ENCODE results near the gene ZIC4. TPM values are rescaled to one million over a fixed set of nuclear protein-coding genes. Genes with fewer than 3 reads are reported as not detected.
A peak's percentile ranks its signal among the peaks of the same experiment; 100 is the strongest.

Gene ZIC4
- total and polyA plus RNA-seq, 4 donors: 0.06 TPM; not detected in 3

GRCh38 chr3:147393261-147393942 lies 12.9 kb downstream of the ZIC4 start:
- H3K4me3 ChIP-seq (ENCODE audit: low read depth in 1 of 3, low read length in 3 of 3): peak overlapping the region; percentile 61 to 75 (median 68)
- peaks cover 13 to 42% (median 26%) of the 10 kb centered on the region in 4 donors for H3K4me1 ChIP-seq (ENCODE audit: control insufficient read depth in 4 of 4, insufficient read depth in 4 of 4, low read length in 3 of 4)
- H3K9me3 ChIP-seq (ENCODE audit: control insufficient read depth in 4 of 4, low read length in 3 of 4): peaks cover 0 to 6% (median 0%) of the 10 kb centered on the region in 4 donors
- TF ChIP-seq HNF4A (conservative IDR thresholded peaks at IDR 0.05) (peak in 1 of 2 donors; percentile 7), ZBTB33 (IDR thresholded peaks at IDR 0.05) (no peak), YY1 (IDR thresholded peaks at IDR 0.05) (peak; percentile 82)
- no peak for DNase-seq (ENCODE audit: low spot score)
- H3K9ac ChIP-seq (ENCODE audit: low read depth in 1 of 2, low read length in 2 of 2): peak overlapping the region; percentile 56 to 78
- WGBS: 8% methylated on average over 54 of the region's 54 CpGs
- peak overlapping the region; percentile 39 to 60 for H3K27ac ChIP-seq (ENCODE audit: low read depth in 1 of 2, low read length in 2 of 2)
- peaks cover 8 to 26% (median 14%) of the 10 kb centered on the region in 4 donors for H3K27me3 ChIP-seq (ENCODE audit: control insufficient read depth in 4 of 4, insufficient read depth in 4 of 4, low read length in 3 of 4)
- peaks cover 0 to 4% (median 0%) of the 10 kb centered on the region in 4 donors for H3K36me3 ChIP-seq (ENCODE audit: control insufficient read depth in 4 of 4, insufficient read depth in 3 of 4, low read depth in 1 of 4, low read length in 3 of 4)

GRCh38 chr3:147392625-147392946 lies 13.8 kb downstream of the ZIC4 start:
- 6% methylated on average over 15 of the region's 15 CpGs for WGBS
- peak overlapping the region in 2 of 3 donors; percentile 61 to 75 for H3K4me3 ChIP-seq (ENCODE audit: low read depth in 1 of 3, low read length in 3 of 3)

More at GRCh38 chr3:147392625-147392946, 13.8 kb downstream of the ZIC4 start:
- Histone ChIP-seq H3K27me3 (ENCODE audit: control insufficient read depth in 4 of 4, insufficient read depth in 4 of 4, low read length in 3 of 4) (peaks cover 8 to 30% (median 18%) of the 10 kb centered on the region in 4 donors), H3K9me3 (ENCODE audit: control insufficient read depth in 4 of 4, low read length in 3 of 4) (peaks cover 0 to 6% (median 0%) of the 10 kb centered on the region in 4 donors), H3K4me1 (ENCODE audit: control insufficient read depth in 4 of 4, insufficient read depth in 4 of 4, low read length in 3 of 4) (peaks cover 10 to 38% (median 23%) of the 10 kb centered on the region in 4 donors), H3K27ac (ENCODE audit: low read depth in 1 of 2, low read length in 2 of 2) (no peak overlapping the region), H3K9ac (ENCODE audit: low read depth in 1 of 2, low read length in 2 of 2) (peak overlapping the region in 1 of 2 donors; percentile 7), H3K36me3 (ENCODE audit: control insufficient read depth in 4 of 4, insufficient read depth in 3 of 4, low read depth in 1 of 4, low read length in 3 of 4) (peaks cover 0 to 4% (median 0%) of the 10 kb centered on the region in 4 donors)
- TF ChIP-seq ZBTB33 (IDR thresholded peaks at IDR 0.05) (no peak), JUND (IDR thresholded peaks at IDR 0.05) (no peak), YY1 (IDR thresholded peaks at IDR 0.05) (peak; percentile 18), EGR1 (IDR thresholded peaks at IDR 0.05; ENCODE audit: low read depth in 2 of 2) (no peak), HNF4G (IDR thresholded peaks at IDR 0.05) (no peak), CTCF (IDR thresholded peaks at IDR 0.05; ENCODE audit: low read depth, low read length, missing input control) (no peak), MAX (IDR thresholded peaks at IDR 0.05) (no peak), RXRA (IDR thresholded peaks at IDR 0.05) (peak in 1 of 2 donors; percentile 3), NR2F2 (IDR thresholded peaks at IDR 0.05) (no peak)
- DNase-seq (ENCODE audit: low spot score): no peak
